ENCODE results near the gene KIF3B. TPM values are rescaled to one million over a fixed set of nuclear protein-coding genes. Genes with fewer than 3 reads are reported as not detected.

KIF3B gene
- total RNA-seq, 1 experiment from 2014 or later, result 31.5 TPM

GRCh38 chr20:32315891-32316290 is 38.4 kb downstream of the KIF3B start:
- no peak overlapping the region for H2AFZ ChIP-seq (ENCODE audit: low read depth, low read length, poor library complexity, severe bottlenecking)
- CTCF ChIA-PET, result no interaction called here
- no peak overlapping the region for H3K4me3 ChIP-seq (replicated peaks in 1 of 2; ENCODE audit: low read depth in 1 of 2, low read length in 2 of 2)
- H3K9me3 ChIP-seq (ENCODE audit: control insufficient read depth in 1 of 2, insufficient read depth in 1 of 2, low read depth in 1 of 2, low read length in 2 of 2), result no peaks in the 10 kb centered on the region
- TF ChIP-seq REST (IDR thresholded peaks at IDR 0.05; ENCODE audit: low read depth) (no peak), YY1 (IDR thresholded peaks at IDR 0.05; ENCODE audit: extremely low read depth, insufficient replicate concordance, low read depth, low read length) (no peak), CBX3 (IDR thresholded peaks at IDR 0.05; ENCODE audit: low read depth) (no peak), ZFX (IDR thresholded peaks at IDR 0.05) (no peak), EGR1 (IDR thresholded peaks at IDR 0.05; ENCODE audit: low read depth) (no peak), SP1 (IDR thresholded peaks at IDR 0.05; ENCODE audit: low read depth) (no peak), CEBPB (IDR thresholded peaks at IDR 0.05; ENCODE audit: low read depth) (no peak), ZNF274 (IDR thresholded peaks at IDR 0.05; ENCODE audit: low read depth, low read length) (no peak), EZH2phosphoT487 (IDR thresholded peaks at IDR 0.05; ENCODE audit: borderline replicate concordance) (no peak), POLR2AphosphoS5 (IDR thresholded peaks at IDR 0.05; ENCODE audit: low read depth, low read length) (no peak), SRF (IDR thresholded peaks at IDR 0.05; ENCODE audit: low read depth) (no peak), ATF3 (IDR thresholded peaks at IDR 0.05) (no peak), ELF1 (IDR thresholded peaks at IDR 0.05; ENCODE audit: borderline replicate concordance, low read depth) (no peak), FOSL1 (IDR thresholded peaks at IDR 0.05; ENCODE audit: low read depth) (no peak), MAX (IDR thresholded peaks at IDR 0.05) (no peak), ZBTB33 (IDR thresholded peaks at IDR 0.05; ENCODE audit: extremely low read depth, insufficient replicate concordance, low read length) (no peak), SIN3A (IDR thresholded peaks at IDR 0.05; ENCODE audit: low read depth) (no peak), CTCF (IDR thresholded peaks at IDR 0.05 in 2 of 3, conservative IDR thresholded peaks at IDR 0.05 in 1 of 3; ENCODE audit: borderline replicate concordance in 1 of 3, insufficient read depth in 1 of 3, low read depth in 2 of 3, low read length in 2 of 3) (no peak), EZH2 (IDR thresholded peaks at IDR 0.05) (no peak), JUND (IDR thresholded peaks at IDR 0.05) (no peak)
- H3K4me2 ChIP-seq (ENCODE audit: low read length), result no peak overlapping the region
- DNase-seq (ENCODE audit: low read depth, low spot score) (no peak), ATAC-seq (no peak)
- peaks cover 4 to 7% of the 10 kb centered on the region in 2 experiments for H3K36me3 ChIP-seq (ENCODE audit: control insufficient read depth in 1 of 2, insufficient read depth in 2 of 2, low read length in 2 of 2)
- RAD21 ChIA-PET (ENCODE audit: low non-redundant PET in 1 of 2, low total read pairs in 2 of 2, uncharacterized antibody in 2 of 2, unreplicated experiment in 2 of 2), result no interaction called here
- no TSS peak for BruUV-seq (replicated peaks)
- intact Hi-C loops (cut with micrococcal nuclease), result no loop called here
- no peaks in the 10 kb centered on the region for H3K27me3 ChIP-seq (ENCODE audit: insufficient read depth, low read length)
- peaks cover 0 to 5% of the 10 kb centered on the region in 2 experiments; a peak in 1 of 4 replicates for H3K4me1 ChIP-seq (ENCODE audit: control insufficient read depth in 1 of 2, insufficient read depth in 2 of 2, low read length in 2 of 2)
- no peak overlapping the region for H3K27ac ChIP-seq (ENCODE audit: low read depth, low read length)
- H4K20me1 ChIP-seq (ENCODE audit: insufficient read depth), result no peaks in the 10 kb centered on the region
- POLR2A ChIA-PET, result no interaction called here
- H3K79me2 ChIP-seq (ENCODE audit: insufficient read depth, low read length), result no peaks in the 10 kb centered on the region
- no peaks in the 10 kb centered on the region for H3K9me2 ChIP-seq (ENCODE audit: insufficient read depth)
- no peak overlapping the region for H3K9ac ChIP-seq (ENCODE audit: low read length)

Measured in HCT116 (cell line).